ENCODE results near the gene TPMT. TPM values are rescaled to one million over a fixed set of nuclear protein-coding genes. Genes with fewer than 3 reads are reported as not detected.
"Not testable (repeated sequence)": the region's sequence is repeated elsewhere in the genome, so short reads cannot be mapped to it uniquely, and the experiment has no call there.

Gene TPMT
- 5.8 TPM for polyA plus RNA-seq (ENCODE audit: insufficient read length)

DNA sequence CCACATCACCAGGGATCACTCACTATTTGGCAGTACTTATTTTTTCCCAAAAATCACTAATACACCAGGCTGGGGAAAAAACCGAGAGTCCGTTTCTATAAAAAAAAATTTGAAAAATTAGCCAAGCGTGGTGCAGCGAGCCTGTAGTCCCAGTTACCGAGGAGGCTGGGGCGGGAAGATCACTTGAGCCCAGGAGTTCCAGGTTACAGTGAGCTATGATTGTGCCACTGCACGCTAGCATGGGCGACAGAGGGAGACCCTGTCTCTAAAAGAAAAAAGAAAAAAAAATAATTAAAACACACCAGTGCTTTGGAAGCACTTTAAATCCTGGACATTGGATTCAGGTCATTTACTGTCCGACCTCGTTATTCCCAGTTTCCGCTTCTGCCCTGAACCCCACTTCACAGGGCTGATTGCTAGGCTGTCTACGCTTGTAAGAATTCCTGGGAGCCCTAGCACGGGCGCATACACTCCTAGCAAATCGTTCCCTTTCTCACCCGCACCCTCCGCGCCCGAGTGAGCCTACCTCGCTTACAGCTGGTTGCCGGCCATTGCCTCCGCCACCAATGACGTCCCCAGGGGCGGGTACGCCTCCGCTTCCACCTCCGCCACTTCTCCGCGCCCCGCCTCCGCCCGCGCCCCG, at the start of gene TPMT:
TPMT (minus strand) TSS at position 571 of the 643 bp plus-strand sequence. CDS start 5,950 bp downstream, outside the sequence.
- no peak for DNase-seq

DNA sequence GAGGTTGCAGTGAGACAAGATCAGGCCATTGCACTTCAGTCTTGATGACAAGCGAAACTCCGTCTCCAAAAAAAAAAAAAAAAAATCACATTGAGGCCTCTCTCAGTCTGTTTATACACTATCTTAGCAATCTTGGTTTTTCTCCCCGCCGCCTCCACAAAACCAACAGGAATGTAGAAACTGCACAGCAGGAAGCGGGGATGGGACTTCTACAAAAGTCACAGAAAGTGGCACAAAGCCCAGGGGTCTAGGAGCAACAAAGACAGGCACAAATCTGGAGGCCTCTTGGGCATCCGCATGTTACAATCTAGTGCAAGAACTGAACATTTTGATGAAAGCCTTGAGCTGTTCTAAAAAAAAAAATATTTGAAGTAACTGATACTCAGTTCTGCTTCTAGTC, 48.9 kb upstream of the TPMT start:
- DNase-seq: no peak

- DNase-seq: no peak
Observed at GRCh38 chr6:18192026-18192425, 37.1 kb upstream of the TPMT start.

DNA sequence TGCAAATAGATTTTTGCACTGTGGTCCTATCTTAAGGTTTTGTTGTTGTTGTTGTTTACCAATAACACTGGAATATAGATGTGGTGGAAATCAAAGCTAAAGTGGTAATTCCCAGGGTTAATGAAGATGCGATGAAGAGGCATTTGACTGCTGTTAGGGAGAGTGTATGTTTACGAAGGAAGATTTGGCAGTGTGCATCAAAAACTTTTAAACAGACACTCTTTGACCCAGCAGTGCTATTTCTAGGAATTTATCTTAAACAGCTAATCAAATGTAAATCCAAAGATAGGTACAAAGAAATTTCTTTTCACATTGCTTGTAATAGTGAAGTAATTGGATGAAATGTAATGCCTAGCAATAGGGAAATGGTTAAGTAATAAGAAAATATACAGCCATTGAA, 34.3 kb upstream of the TPMT start:
- DNase-seq: no peak

DNA sequence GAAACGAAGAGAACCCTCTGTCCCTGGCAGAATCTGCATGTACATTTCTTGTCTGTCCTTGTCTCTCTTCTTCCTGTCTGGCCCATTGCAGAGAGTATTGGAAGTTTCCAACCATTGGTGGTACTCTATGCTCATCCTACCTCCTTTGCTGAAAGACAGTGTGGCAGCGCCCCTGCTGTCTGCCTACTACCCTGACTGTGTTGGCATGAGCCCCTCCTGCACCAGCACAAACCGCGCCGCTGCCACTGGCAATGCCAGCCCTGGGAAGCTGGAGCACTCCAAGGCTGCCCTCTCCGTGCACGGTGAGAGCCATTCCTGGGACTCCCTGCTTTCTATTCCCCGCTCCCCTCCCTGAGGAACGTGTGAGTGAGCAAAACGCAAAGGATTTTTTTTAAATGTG, 32.8 kb upstream of the TPMT start:
- no peak for DNase-seq

DNA sequence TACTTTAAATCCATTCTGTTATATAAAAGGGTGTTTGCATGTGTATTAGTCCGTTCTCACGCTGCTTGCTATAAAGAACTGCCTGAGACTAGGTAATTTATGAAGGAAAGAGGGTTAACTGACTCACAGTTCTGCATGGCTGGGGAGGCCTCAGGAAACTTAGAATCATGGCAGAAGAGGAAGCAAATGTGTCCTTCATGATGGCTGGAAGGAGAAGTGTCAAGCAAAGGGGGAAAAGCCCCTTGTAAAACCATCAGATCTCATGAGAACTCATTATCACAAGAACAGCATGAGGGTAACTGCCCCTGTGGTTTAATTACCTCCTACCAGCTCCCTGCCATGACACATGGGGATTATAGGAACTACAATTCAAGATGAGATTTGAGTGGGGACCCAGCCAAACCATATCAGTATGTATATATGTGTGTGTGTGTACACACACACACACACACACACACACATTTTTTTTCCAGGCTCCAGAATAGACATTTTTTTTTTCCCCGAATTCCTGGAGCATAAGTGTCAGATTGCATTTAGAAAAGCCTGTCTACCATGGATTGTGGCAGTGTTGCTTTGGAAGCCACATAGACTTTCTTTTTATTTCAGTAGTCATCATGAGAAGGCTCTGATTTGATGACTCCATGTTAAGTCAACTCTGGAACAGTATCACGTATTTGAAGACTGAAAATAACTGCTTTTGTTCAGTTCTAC, 31.8 kb upstream of the TPMT start:
- no peak for DNase-seq

DNA sequence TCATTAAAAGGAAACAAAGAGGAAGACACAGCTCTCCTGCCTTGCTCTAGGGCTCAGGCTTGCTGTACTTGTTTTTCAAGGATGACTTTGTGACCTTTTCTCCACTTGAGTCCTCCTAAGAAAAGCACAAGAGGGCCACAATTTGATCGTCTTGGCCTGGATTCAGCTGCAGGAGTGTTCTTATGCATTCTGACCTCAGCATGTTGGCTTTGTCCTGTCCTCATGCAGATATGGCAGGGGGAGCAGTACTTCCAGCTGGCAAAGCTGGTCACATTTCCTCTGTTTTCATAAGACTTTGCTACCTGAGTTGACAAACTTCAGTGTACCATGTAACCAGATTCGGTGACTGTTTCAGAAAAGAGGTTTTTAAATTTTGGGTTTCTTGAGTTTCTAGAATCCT, 31.2 kb upstream of the TPMT start:
- no peak for DNase-seq

GRCh38 chr6:18185624-18186023, 30.7 kb upstream of the TPMT start:
- no peak for DNase-seq

- DNase-seq: no peak
Observed at GRCh38 chr6:18183766-18184165, 28.9 kb upstream of the TPMT start.

DNA sequence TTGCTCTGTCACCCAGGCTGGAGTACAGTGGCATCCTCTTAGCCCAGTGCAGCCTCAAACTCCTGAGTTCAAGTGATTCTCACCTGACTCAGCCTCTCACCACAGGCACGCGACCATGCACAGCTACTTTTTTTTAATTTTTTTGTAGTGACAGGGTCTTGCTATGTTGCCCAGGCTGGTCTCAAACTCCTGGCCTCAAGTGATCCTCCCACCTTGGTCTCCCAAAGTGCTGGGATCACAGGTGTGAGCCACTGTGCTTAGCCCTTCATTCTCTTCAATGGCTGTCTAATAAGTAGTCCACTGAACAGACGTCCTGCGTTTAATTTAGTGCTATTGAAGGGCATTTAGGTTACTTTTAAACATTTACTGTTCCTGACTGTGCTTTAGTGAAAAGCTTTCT, 27.7 kb upstream of the TPMT start:
- no peak for DNase-seq

DNA sequence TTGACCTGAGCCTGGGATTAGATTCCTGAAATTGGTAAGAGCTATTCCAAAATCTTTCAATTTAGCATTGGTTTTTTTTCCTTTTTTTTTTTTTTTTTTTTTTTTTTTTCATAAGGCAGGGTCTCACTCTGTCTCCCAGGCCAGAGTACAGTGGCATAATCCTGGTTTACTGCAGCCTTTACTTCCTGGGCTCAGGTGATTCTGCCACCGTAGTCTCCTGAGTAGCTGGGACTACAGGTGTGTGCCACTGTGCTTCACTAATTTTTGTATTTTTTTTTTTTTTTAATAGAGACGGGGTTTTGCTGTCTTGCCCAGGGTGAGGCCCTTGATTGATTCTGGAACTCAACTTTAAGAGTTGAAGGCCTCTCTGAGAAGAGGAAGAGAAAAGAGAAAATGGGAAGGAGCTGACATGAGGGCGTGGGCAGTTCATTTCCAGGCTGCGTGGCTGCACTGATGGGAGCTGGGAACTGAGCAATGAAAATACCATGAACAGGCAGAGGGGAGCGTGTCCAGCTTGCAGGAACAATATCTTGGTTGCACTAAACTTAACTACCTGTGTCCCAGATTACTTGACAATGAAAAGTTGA, 25.0 kb upstream of the TPMT start:
- no peak for DNase-seq

DNA sequence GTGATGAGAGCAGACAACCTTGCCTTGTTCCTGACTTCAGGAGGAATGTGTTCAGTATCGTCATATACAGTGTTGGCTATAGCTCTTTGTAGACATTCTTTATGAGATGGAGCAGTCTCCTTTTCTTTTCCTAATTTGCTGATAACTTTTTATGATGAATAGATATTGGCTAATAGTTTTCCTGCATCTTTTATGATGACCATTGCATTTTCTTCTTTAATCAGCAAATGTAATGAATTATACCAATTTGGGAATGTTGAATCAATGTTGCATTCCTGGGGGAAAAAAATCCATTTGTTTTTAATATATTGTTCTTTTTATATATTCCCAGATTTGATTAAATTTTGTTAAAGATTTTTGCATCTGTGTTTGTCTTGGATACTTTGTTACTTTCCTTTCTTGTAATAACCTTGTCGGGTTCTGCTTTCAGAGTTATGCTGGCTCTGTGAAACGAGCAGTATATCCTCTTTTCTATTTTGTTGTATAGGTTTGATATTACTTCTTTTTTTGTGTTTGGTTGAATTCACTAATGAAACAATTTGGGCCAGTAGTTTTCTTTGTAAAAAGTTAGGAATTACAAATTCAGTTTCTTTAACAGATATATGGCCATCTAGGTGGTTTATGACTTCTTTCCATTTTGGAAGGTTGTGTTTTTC, 24.2 kb upstream of the TPMT start:
- no peak for DNase-seq

GRCh38 chr6:18177286-18177965, 22.5 kb upstream of the TPMT start:
- DNase-seq: no peak

- not testable (repeated sequence) for DNase-seq
Observed at GRCh38 chr6:18176198-18176597, 21.3 kb upstream of the TPMT start.

GRCh38 chr6:18171871-18172270, 17.0 kb upstream of the TPMT start:
- no peak for DNase-seq

DNA sequence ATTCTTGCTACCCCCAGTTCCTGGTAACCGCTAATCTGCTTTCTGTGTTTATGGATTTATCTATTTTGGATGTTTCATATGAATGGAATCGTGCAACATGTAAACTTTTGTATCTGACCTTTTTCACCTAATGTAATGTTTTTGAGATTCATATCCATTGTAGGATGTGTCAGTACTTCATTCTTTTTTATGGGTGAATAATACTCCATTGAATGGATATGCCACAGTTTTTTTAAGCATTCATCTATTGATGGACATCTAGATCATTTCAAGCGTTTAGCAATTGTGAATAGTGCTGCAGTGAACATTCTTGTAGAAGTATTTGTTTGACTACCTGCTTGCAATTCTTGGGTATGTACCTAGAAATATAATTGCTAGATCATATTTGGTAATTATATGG, 13.4 kb upstream of the TPMT start:
- DNase-seq: no peak

GRCh38 chr6:18166312-18167036, 11.6 kb upstream of the TPMT start:
- DNase-seq: no peak

DNA sequence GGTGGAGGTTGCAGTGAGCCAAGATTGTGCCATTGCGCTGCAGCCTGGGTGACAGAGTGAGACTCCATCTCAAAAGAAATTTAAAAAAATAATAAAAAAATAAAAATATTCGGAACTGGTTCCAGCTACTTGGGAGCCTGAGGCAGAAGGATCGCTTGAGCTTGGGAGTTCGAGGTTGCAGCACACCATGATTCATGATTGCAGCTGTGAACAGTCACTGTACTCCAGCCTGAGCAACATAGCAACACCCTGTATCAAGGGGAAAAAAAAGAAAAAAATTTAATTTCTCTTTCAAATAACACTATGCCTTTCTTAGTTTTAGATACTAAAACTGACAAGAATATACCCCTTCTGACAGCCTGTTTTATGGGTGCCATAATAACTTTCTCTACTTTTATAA, 10.9 kb upstream of the TPMT start:
- DNase-seq: no peak

- DNase-seq: no peak
Observed at GRCh38 chr6:18162401-18162800, 7.5 kb upstream of the TPMT start.

DNA sequence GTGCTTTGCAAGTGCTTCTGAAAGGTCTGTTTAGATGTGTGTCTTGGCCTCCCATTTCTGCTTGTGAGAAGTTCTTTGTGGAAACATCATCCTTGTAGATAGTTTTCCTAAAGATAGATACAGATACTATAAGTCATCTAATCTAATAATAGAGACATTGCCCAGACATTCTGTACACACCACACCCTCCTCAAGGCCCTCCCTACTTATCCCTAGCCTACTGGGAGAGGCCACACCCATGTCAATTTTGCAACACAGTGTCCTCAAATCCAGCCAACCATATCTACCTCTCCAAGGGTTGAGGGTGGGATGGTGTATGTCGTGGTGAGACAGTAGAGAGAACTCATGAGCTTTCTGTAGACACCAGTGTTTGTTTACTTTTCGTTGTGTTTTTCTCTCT, 6.6 kb upstream of the TPMT start:
- no peak for DNase-seq

- no peak for DNase-seq
Observed at GRCh38 chr6:18160911-18161310, 6.0 kb upstream of the TPMT start.

DNA sequence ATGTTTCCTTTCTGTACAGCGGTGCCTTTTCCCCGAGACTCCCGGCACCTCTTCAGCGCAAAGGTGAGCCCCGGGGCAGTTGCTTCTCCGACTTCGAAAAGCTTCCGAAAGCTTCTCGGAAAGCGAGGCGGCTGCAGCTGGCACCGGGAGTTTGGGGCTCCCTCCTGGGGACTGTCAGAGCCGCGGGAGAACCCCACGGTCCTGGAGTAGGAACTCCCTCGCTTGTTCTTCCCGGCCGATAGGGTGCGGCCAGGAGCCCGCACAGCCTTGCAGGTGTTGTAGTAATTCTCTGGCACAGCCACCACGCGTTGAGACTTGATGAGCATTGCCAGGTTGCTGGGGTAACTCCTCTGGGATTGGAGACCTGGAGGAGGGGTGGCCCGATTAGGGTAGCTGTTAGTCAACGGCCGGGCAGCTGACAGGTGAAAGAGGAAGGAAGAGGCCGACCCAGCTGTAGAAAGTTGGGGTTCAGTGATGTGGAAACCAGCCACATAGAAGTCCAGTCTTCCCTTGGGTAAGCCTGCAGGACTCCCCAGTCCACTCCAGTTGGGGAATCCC, 1.1 kb upstream of the TPMT start:
- no peak for DNase-seq
